HepG2 (cell line): ENCODE measurements around the gene ACAT1. TPM values are rescaled to one million over a fixed set of nuclear protein-coding genes. Genes with fewer than 3 reads are reported as not detected.

Experiments
- ATAC-seq: fragments of 200-7000 bp; cut with Tn5 transposase; 3 replicates; pipeline ENCODE4 v1.9.1; 2020; ENCODE audit warnings: mild to moderate bottlenecking, moderate library complexity
- BruUV-seq: library from RNA; stranded (reverse); fragments of 400-500 nt; replicated peaks from 2 replicates; lab custom pipeline; 2021; lab: Mats Ljungman, UMichigan
- CTCF ChIA-PET: fragments of 300-600 bp; formaldehyde crosslinking; extraction: SDS; loops from one replicate; lab custom pipeline; 2021; ENCODE audit warnings: low total read pairs, inconsistent platforms, low intra/inter-chr PET ratio; lab: Yijun Ruan, JAX
- POLR2A ChIA-PET: fragments of 350-600 bp; sonication (Branson Sonifier 250); formaldehyde crosslinking; loops from one replicate; lab custom pipeline; 2020; ENCODE audit warnings: antibody characterized with exemption, inconsistent platforms; lab: Yijun Ruan, JAX
- DNase-seq: peaks from one replicate; pipeline ENCODE4 v3.0.0-alpha.2; 2015; ENCODE audit warnings: low spot score
- FAIRE-seq: peaks from 3 replicates; lab custom pipeline; 2011; peaks lifted over from hg19 to GRCh38; lab: Jason Lieb, UNC
- H2AFZ ChIP-seq: one replicate; pipeline ENCODE4 v1.6.1; 2011; ENCODE audit warnings: low read length, inconsistent platforms
- H3K27ac ChIP-seq: fragments of 300-600 bp; 3 replicates; pipeline ENCODE4 v1.8.0; 2011; ENCODE audit warnings: mixed run types, mild to moderate bottlenecking, mixed read lengths, low read length, inconsistent platforms; ENCODE audit not compliant: insufficient read depth; ENCODE audit errors: extremely low read length
- H3K27me3 ChIP-seq, 2 experiments: fragments of 200-600 bp in 1 of 2; 2 replicates in 1 of 2; 3 replicates in 1 of 2; pipeline versions ENCODE4 v1.6.0 to v1.8.0; 2011; ENCODE audit warnings: low read length in 2 of 2, mild to moderate bottlenecking in 2 of 2, moderate library complexity in 2 of 2, inconsistent platforms in 1 of 2; ENCODE audit not compliant: insufficient read depth in 2 of 2, control insufficient read depth in 1 of 2
- H3K36me3 ChIP-seq, 2 experiments: fragments of 200-600 bp in 1 of 2; replicated peaks in 1 of 2; 2 replicates in 1 of 2; 3 replicates in 1 of 2; pipeline versions ENCODE4 v1.5.1 to v1.8.0; 2011; ENCODE audit warnings: low read length in 2 of 2, inconsistent platforms in 1 of 2; ENCODE audit not compliant: insufficient read depth in 2 of 2, control insufficient read depth in 1 of 2
- H3K4me1 ChIP-seq: 2 replicates; pipeline ENCODE4 v1.5.1; 2012; ENCODE audit warnings: low read length, inconsistent platforms; ENCODE audit not compliant: insufficient read depth
- H3K4me2 ChIP-seq: 2 replicates; pipeline ENCODE4 v1.6.0; 2011; ENCODE audit warnings: low read depth, low read length, inconsistent platforms
- H3K4me3 ChIP-seq, 3 experiments: fragments of 200-600 bp in 1 of 3; sonication (generic), shearing (Covaris generic) in 1 of 3; replicated peaks in 1 of 3; 2 replicates each; pipeline ENCODE4 v1.5.1; 2011 to 2016; ENCODE audit warnings: low read length in 3 of 3, inconsistent platforms in 2 of 3, low read depth in 2 of 3, mild to moderate bottlenecking in 2 of 3, control low read depth in 1 of 3, mixed read lengths in 1 of 3; ENCODE audit not compliant: insufficient read depth in 1 of 3
- H3K79me2 ChIP-seq: one replicate; pipeline ENCODE4 v1.6.1; 2011; ENCODE audit warnings: low read length, inconsistent platforms; ENCODE audit not compliant: insufficient read depth
- H3K9ac ChIP-seq: 2 replicates; pipeline ENCODE4 v1.6.0; 2011; ENCODE audit warnings: mild to moderate bottlenecking, low read depth, low read length, inconsistent platforms; ENCODE audit not compliant: insufficient read depth
- H3K9me3 ChIP-seq: 2 replicates; pipeline ENCODE4 v1.5.1; 2012; ENCODE audit warnings: mild to moderate bottlenecking, low read length
- H4K20me1 ChIP-seq: 2 replicates; pipeline ENCODE4 v1.6.0; 2011; ENCODE audit warnings: inconsistent platforms, mild to moderate bottlenecking, low read length, moderate library complexity; ENCODE audit not compliant: insufficient read depth
- DMAP1 ChIP-seq: IDR thresholded peaks from 2 replicates; pipeline ENCODE4 v1.6.1; 2016
- GLMP ChIP-seq: sonication (generic); formaldehyde crosslinking; IDR thresholded peaks from 2 replicates; pipeline ENCODE4 v1.9.0; 2021; ENCODE audit warnings: missing genetic modification reagents, mild to moderate bottlenecking, borderline replicate concordance
- LCORL ChIP-seq, 2 experiments: fragments of 450-650 bp in 1 of 2; sonication (generic) in 1 of 2; formaldehyde crosslinking in 1 of 2; IDR thresholded peaks; 2 replicates each; pipeline versions ENCODE4 v1.5.0 to v1.6.1; 2017 to 2020; ENCODE audit warnings: antibody characterized with exemption in 1 of 2, missing genetic modification reagents in 1 of 2
- LRRFIP1 ChIP-seq: sonication (generic); formaldehyde crosslinking; conservative IDR thresholded peaks from 2 replicates; pipeline ENCODE4 v1.4.0; 2020; ENCODE audit warnings: missing genetic modification reagents
- MTA3 ChIP-seq: sonication (generic); formaldehyde crosslinking; IDR thresholded peaks from 2 replicates; pipeline ENCODE4 v1.4.0; 2020; ENCODE audit warnings: missing genetic modification reagents
- NR2C2 ChIP-seq: sonication (generic); formaldehyde crosslinking; IDR thresholded peaks from 2 replicates; pipeline ENCODE4 v1.4.0; 2020; ENCODE audit warnings: missing genetic modification reagents, mild to moderate bottlenecking, moderate library complexity, borderline replicate concordance
- PCBP1 ChIP-seq: fragments of 200-400 bp; formaldehyde crosslinking; IDR thresholded peaks from 2 replicates; pipeline ENCODE4 v1.6.1; 2017; ENCODE audit warnings: mild to moderate bottlenecking, low read depth, low read length, borderline replicate concordance
- SAFB2 ChIP-seq: sonication (generic); formaldehyde crosslinking; IDR thresholded peaks from 2 replicates; pipeline ENCODE4 v1.5.1; 2020; ENCODE audit warnings: missing genetic modification reagents, low read depth, mild to moderate bottlenecking, borderline replicate concordance
- ZNF138 ChIP-seq: sonication (generic); formaldehyde crosslinking; IDR thresholded peaks from 2 replicates; pipeline ENCODE4 v1.5.0; 2020; ENCODE audit warnings: mild to moderate bottlenecking, low read depth, missing genetic modification reagents
- ZNF205 ChIP-seq: IDR thresholded peaks from 2 replicates; pipeline ENCODE4 v1.6.1; 2018; ENCODE audit warnings: missing biosample characterization, missing genetic modification reagents
- ZNF816 ChIP-seq: sonication (generic); formaldehyde crosslinking; IDR thresholded peaks from 2 replicates; pipeline ENCODE4 v1.8.0; 2022; ENCODE audit warnings: missing genetic modification reagents, mild to moderate bottlenecking, borderline replicate concordance
- WGBS: methylation state at CpG from one replicate; pipeline ENCODE4 v1.1.6; 2017; ENCODE audit warnings: low lambda C conversion rate; 5-methylcytosine and 5-hydroxymethylcytosine counted together
- in situ Hi-C: cut with HindIII; loops from 2 replicates; pipeline ENCODE4 v1.10.0; 2017; ENCODE audit warnings: low pct_unique_long_range_greater_than_20kb; ENCODE audit not compliant: extremely low pct_ligation_motif_present
- intact Hi-C: fragments of 100-400 bp; cut with micrococcal nuclease; formaldehyde crosslinking; loops from one replicate; pipeline ENCODE4 v1.10.0; 2022; ENCODE audit not compliant: unreplicated experiment
- polyA plus RNA-seq, 8 experiments: library from polyadenylated mRNA; depleted of rRNA in 3 of 8; stranded (reverse) in 7 of 8; unstranded in 1 of 8; fragments of >200 nt; fragmentation: Illumina TruSeq in 4 of 8; extraction: Trizol in 4 of 8; gene quantifications; 2 replicates each; pipeline versions ENCODE4 v1.2.1 to v1.2.3, GENCODE V29; 2011 to 2016; ENCODE audit warnings: low read depth in 4 of 8, missing spikeins in 1 of 8, mixed read lengths in 1 of 8; ENCODE audit not compliant: insufficient read depth in 1 of 8
- total RNA-seq, 5 experiments: library from RNA; depleted of rRNA; stranded (reverse); fragments of >200 nt; fragmentation: Illumina TruSeq; extraction: Trizol; gene quantifications; 2 replicates each; pipeline ENCODE4 v1.2.3, GENCODE V29; 2016; ENCODE audit warnings: low read depth in 1 of 5

The ACAT1 gene
- total and polyA plus RNA-seq, 2 of the 13 experiments (the other 11 are each of a cell fraction or from before 2014, with no cell fraction given), result 103 to 165 TPM

GRCh38 chr11:108142304-108142703, 20.9 kb downstream of the ACAT1 start (continued):
- TF ChIP-seq SAFB2, result no peak
- TF ChIP-seq ZNF816 (CRISPR knock-in tag), result no peak
- TF ChIP-seq LCORL (IDR thresholded peaks at IDR 0.05), result no peak
- no peak for TF ChIP-seq LCORL (CRISPR knock-in tag; IDR thresholded peaks at IDR 0.05)

DNA sequence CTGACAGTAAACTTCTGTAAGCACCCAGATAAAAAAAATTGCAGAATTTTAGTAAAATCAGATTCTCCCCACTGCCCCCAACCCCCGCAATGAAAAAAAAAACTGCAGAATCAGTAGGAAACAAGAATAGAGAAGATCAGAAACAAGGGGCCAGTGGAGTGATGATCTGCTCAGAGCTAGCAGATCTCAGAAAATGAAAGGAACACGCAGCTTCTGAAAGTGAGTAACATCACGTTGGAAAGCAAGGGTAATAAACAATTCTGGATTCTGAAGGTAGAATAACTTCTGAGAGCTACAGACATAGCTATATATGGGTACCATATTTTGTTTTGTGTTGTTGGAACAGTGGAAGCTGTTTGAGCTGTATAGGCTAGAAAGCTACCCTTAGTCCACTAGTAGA, 23.2 kb downstream of the ACAT1 start:
- BruUV-seq, result no TSS peak
- H3K9ac ChIP-seq, result no peak overlapping the region
- FAIRE-seq (no peak), ATAC-seq (no peak), DNase-seq (no peak)
- CTCF ChIA-PET, result no interaction called here
- H3K9me3 ChIP-seq, result no peaks in the 10 kb centered on the region
- no peaks in the 10 kb centered on the region for H3K79me2 ChIP-seq
- in situ Hi-C loops (no loop called here), intact Hi-C loops (no loop called here)
- H3K27me3 ChIP-seq, result no peaks in the 10 kb centered on the region; a peak in 1 of 5 replicates
- no peaks in the 10 kb centered on the region for H4K20me1 ChIP-seq
- TF ChIP-seq PCBP1, result no peak
- TF ChIP-seq DMAP1 (CRISPR knock-in tag), result no peak
- TF ChIP-seq MTA3, result no peak
- no peak for TF ChIP-seq ZNF205 (CRISPR knock-in tag)
- TF ChIP-seq LRRFIP1 (CRISPR knock-in tag), result no peak
- no peak for TF ChIP-seq ZNF138 (CRISPR knock-in tag)
- no peak for TF ChIP-seq NR2C2 (CRISPR knock-in tag)
- TF ChIP-seq GLMP (CRISPR knock-in tag), result no peak
- no peaks in the 10 kb centered on the region for H3K4me1 ChIP-seq
- H3K36me3 ChIP-seq, result peaks cover 9 to 77% of the 10 kb centered on the region in 2 experiments
- H2AFZ ChIP-seq, result no peak overlapping the region
- POLR2A ChIA-PET, result no interaction called here
- no peak overlapping the region for H3K4me3 ChIP-seq
- 96% methylated on average over 3 of the region's 3 CpGs for WGBS
- H3K4me2 ChIP-seq, result no peak overlapping the region
- no peak overlapping the region for H3K27ac ChIP-seq
